Stimulated activated naive CD8-positive, alpha-beta T cell treated with anti-CD3 and anti-CD28 coated beads, Interleukin-15, Interleukin-2, amounts not matched to agents 100 U/mL and 50 U/mL, for 24 hours (primary cell): ENCODE results near the gene VAV2.
"Not testable (repeated sequence)": the region's sequence is repeated elsewhere in the genome, so short reads cannot be mapped to it uniquely, and the experiment has no call there.

Experiments used
- ATAC-seq: fragments of 150-1000 bp; cut with Tn5 transposase; one replicate; pipeline ENCODE4 v1.10.0; 2021
- DNase-seq: peaks from one replicate; pipeline ENCODE4 v3.0.0; 2021

The VAV2 gene

GRCh38 chr9:133935328-133936005 lies 56.7 kb downstream of the VAV2 start:
- ATAC-seq: no peak
- DNase-seq: no peak

- ATAC-seq (no peak), DNase-seq (no peak)
These were observed 57.5 kb downstream of the VAV2 start for GRCh38 chr9:133934482-133935232.

- no peak for ATAC-seq
- no peak for DNase-seq
These were observed 58.6 kb downstream of the VAV2 start for GRCh38 chr9:133933426-133934026.

- no peak for ATAC-seq
These were observed 59.5 kb downstream of the VAV2 start for GRCh38 chr9:133932633-133933032.

GRCh38 chr9:133932181-133932580 lies 59.9 kb downstream of the VAV2 start:
- ATAC-seq (no peak), DNase-seq (no peak)

More at GRCh38 chr9:133932633-133933032, 59.5 kb downstream of the VAV2 start:
- no peak for DNase-seq

GRCh38 chr9:133930682-133931485 lies 61.2 kb downstream of the VAV2 start:
- DNase-seq (no peak), ATAC-seq (no peak)

GRCh38 chr9:133930046-133930681 lies 62.0 kb downstream of the VAV2 start:
- ATAC-seq: no peak
- DNase-seq: no peak

- ATAC-seq (no peak), DNase-seq (no peak)
These were observed 62.5 kb downstream of the VAV2 start for GRCh38 chr9:133929599-133929998.

GRCh38 chr9:133928248-133928764 lies 63.8 kb downstream of the VAV2 start:
- ATAC-seq: no peak
- no peak for DNase-seq

GRCh38 chr9:133927041-133927440 lies 65.1 kb downstream of the VAV2 start:
- no peak for DNase-seq

GRCh38 chr9:133926165-133926856 lies 65.8 kb downstream of the VAV2 start:
- no peak for DNase-seq

More at GRCh38 chr9:133927041-133927440, 65.1 kb downstream of the VAV2 start:
- ATAC-seq: no peak

GRCh38 chr9:133924453-133924852 lies 67.7 kb downstream of the VAV2 start:
- DNase-seq: no peak
- no peak for ATAC-seq

More at GRCh38 chr9:133926165-133926856, 65.8 kb downstream of the VAV2 start:
- ATAC-seq: no peak

- not testable (repeated sequence) for ATAC-seq
These were observed 68.5 kb downstream of the VAV2 start for GRCh38 chr9:133923608-133924007.

GRCh38 chr9:133921866-133922265 lies 70.3 kb downstream of the VAV2 start:
- ATAC-seq (no peak), DNase-seq (no peak)

More at GRCh38 chr9:133923608-133924007, 68.5 kb downstream of the VAV2 start:
- not testable (repeated sequence) for DNase-seq

- ATAC-seq (no peak), DNase-seq (no peak)
These were observed 71.7 kb downstream of the VAV2 start for GRCh38 chr9:133920471-133920870.

- DNase-seq (no peak), ATAC-seq (no peak)
These were observed 72.6 kb downstream of the VAV2 start for GRCh38 chr9:133919253-133920115.

GRCh38 chr9:133918111-133918813 lies 73.9 kb downstream of the VAV2 start:
- ATAC-seq: no peak
- DNase-seq: no peak

- DNase-seq (no peak), ATAC-seq (no peak)
These were observed 74.7 kb downstream of the VAV2 start for GRCh38 chr9:133917375-133917774.

GRCh38 chr9:133916159-133916541 lies 76.0 kb downstream of the VAV2 start:
- no peak for DNase-seq
- no peak for ATAC-seq
